Activated T-cell treated with anti-CD3 and anti-CD28 coated beads, Interleukin-2, amount 50 U/mL, for 1 hour (primary cell): ENCODE data around the gene GAGE10.
"Not testable (repeated sequence)": the region's sequence is repeated elsewhere in the genome, so short reads cannot be mapped to it uniquely, and the experiment has no call there.

ENCODE experiments used
- DNase-seq: peaks from one replicate; pipeline ENCODE4 v3.0.0-alpha.2; 2020

GAGE10 gene

GRCh38 chrX:49276671-49277534 is 26.5 kb upstream of the GAGE10 start:
- DNase-seq = no peak

- no peak for DNase-seq
Measured at GRCh38 chrX:49277535-49277830, 26.0 kb upstream of the GAGE10 start.

- DNase-seq = no peak
Measured at GRCh38 chrX:49278081-49278480, 25.4 kb upstream of the GAGE10 start.

GRCh38 chrX:49282647-49283011 is 20.8 kb upstream of the GAGE10 start:
- no peak for DNase-seq

- DNase-seq = no peak
Measured at GRCh38 chrX:49284212-49284611, 19.2 kb upstream of the GAGE10 start.

GRCh38 chrX:49286136-49286535 is 17.3 kb upstream of the GAGE10 start:
- DNase-seq = no peak

- no peak for DNase-seq
Measured at GRCh38 chrX:49286581-49286980, 16.9 kb upstream of the GAGE10 start.

GRCh38 chrX:49287665-49288064 is 15.8 kb upstream of the GAGE10 start:
- DNase-seq = no peak

- DNase-seq = no peak
Measured at GRCh38 chrX:49290215-49290614, 13.2 kb upstream of the GAGE10 start.

- peak; percentile 68 for DNase-seq
Measured at GRCh38 chrX:49291615-49292337, 11.7 kb upstream of the GAGE10 start.

GRCh38 chrX:49292400-49293362 is 10.8 kb upstream of the GAGE10 start:
- DNase-seq = no peak

- DNase-seq = not testable (repeated sequence)
Measured at GRCh38 chrX:49299293-49299692, 4.2 kb upstream of the GAGE10 start.

- no peak for DNase-seq
Measured at GRCh38 chrX:49300703-49301102, 2.7 kb upstream of the GAGE10 start.

- DNase-seq = not testable (repeated sequence)
Measured at GRCh38 chrX:49307775-49308174, 4.3 kb downstream of the GAGE10 start.

- DNase-seq = peak; percentile 43
Measured at GRCh38 chrX:49308604-49309269, 5.3 kb downstream of the GAGE10 start.

GRCh38 chrX:49309401-49309981 is 6.0 kb downstream of the GAGE10 start:
- no peak for DNase-seq

GRCh38 chrX:49310371-49310770 is 6.9 kb downstream of the GAGE10 start:
- no peak for DNase-seq

GRCh38 chrX:49312176-49312575 is 8.7 kb downstream of the GAGE10 start:
- no peak for DNase-seq

GRCh38 chrX:49316085-49316484 is 12.6 kb downstream of the GAGE10 start:
- no peak for DNase-seq

GRCh38 chrX:49321737-49322136 is 18.3 kb downstream of the GAGE10 start, which contains the start of gene GAGE12J:
GAGE12J (plus strand) TSS chrX:49322037; CDS start chrX:49323194, 1,157 bp downstream.
- DNase-seq = not testable (repeated sequence)

- not testable (repeated sequence) for DNase-seq
Measured at GRCh38 chrX:49322266-49322665, 18.8 kb downstream of the GAGE10 start.

- not testable (repeated sequence) for DNase-seq
Measured at GRCh38 chrX:49323735-49324134, 20.3 kb downstream of the GAGE10 start.
